GM21825 (cell line): ENCODE results near the gene MMADHC.

Source experiments
- ATAC-seq: cut with Tn5 transposase; IDR thresholded peaks from one replicate; pipeline ENCODE4 v1.9.1; 2021; ENCODE audit warnings: mild to moderate bottlenecking, moderate library complexity; ENCODE audit not compliant: unreplicated experiment

MMADHC gene

GRCh38 chr2:149559341-149560068 is 28.1 kb downstream of the MMADHC start:
- ATAC-seq: no peak

GRCh38 chr2:149556452-149556851 is 31.1 kb downstream of the MMADHC start:
- ATAC-seq: no peak

- ATAC-seq: no peak
Measured at GRCh38 chr2:149552830-149553229, 34.7 kb downstream of the MMADHC start.

- no peak for ATAC-seq
Measured at GRCh38 chr2:149552226-149552625, 35.3 kb downstream of the MMADHC start.

- no peak for ATAC-seq
Measured at GRCh38 chr2:149544692-149545091, 42.9 kb downstream of the MMADHC start.

- ATAC-seq: no peak
Measured at GRCh38 chr2:149543845-149544244, 43.7 kb downstream of the MMADHC start.

- no peak for ATAC-seq
Measured at GRCh38 chr2:149540138-149540537, 47.4 kb downstream of the MMADHC start.

- no peak for ATAC-seq
Measured at GRCh38 chr2:149538138-149538833, 49.3 kb downstream of the MMADHC start.

- no peak for ATAC-seq
Measured at GRCh38 chr2:149537092-149537726, 50.4 kb downstream of the MMADHC start.

- no peak for ATAC-seq
Measured at GRCh38 chr2:149536649-149537048, 50.9 kb downstream of the MMADHC start.

- no peak for ATAC-seq
Measured at GRCh38 chr2:149534674-149535073, 52.9 kb downstream of the MMADHC start.

- ATAC-seq: no peak
Measured at GRCh38 chr2:149528983-149529382, 58.6 kb downstream of the MMADHC start.

GRCh38 chr2:149527998-149528755 is 59.4 kb downstream of the MMADHC start:
- ATAC-seq: no peak

- ATAC-seq: no peak
Measured at GRCh38 chr2:149526689-149527088, 60.9 kb downstream of the MMADHC start.

- ATAC-seq: no peak
Measured at GRCh38 chr2:149525323-149525722, 62.3 kb downstream of the MMADHC start.
